Measurements from ENCODE around the gene PPFIBP2. TPM values are rescaled to one million over a fixed set of nuclear protein-coding genes. Genes with fewer than 3 reads are reported as not detected.

The PPFIBP2 gene
- total and polyA plus RNA-seq, 2 donors (not counting 1 experiment from before 2014, with no cell fraction given): 22.3 to 175 TPM

- Histone ChIP-seq H3K9me3 (ENCODE audit: control extremely low read depth in 1 of 3, control insufficient read depth in 2 of 3, insufficient read depth in 1 of 3, low read length in 2 of 3) (peaks cover 0 to 3% (median 0%) of the 10 kb centered on the region in 3 donors), H3K27ac (ENCODE audit: low read length in 2 of 2) (no peak overlapping the region), H3K79me2 (ENCODE audit: control insufficient read depth, insufficient read depth, low read length) (peaks cover 4% of the 10 kb centered on the region), H3K4me3 (ENCODE audit: control extremely low read depth in 1 of 5, extremely low read depth in 1 of 5, insufficient read depth in 1 of 5, low read depth in 2 of 5, low read length in 4 of 5) (no peak overlapping the region), H3K36me3 (replicated peaks in 1 of 2; ENCODE audit: control extremely low read depth in 1 of 2, control insufficient read depth in 1 of 2, extremely low read depth in 1 of 2, insufficient read depth in 2 of 2, low read length in 1 of 2) (no peaks in the 10 kb centered on the region), H3K4me2 (replicated peaks; ENCODE audit: low read depth, low read length, poor library complexity, severe bottlenecking) (no peak overlapping the region), H3K27me3 (replicated peaks in 1 of 4; ENCODE audit: control extremely low read depth in 1 of 4, control insufficient read depth in 3 of 4, insufficient read depth in 4 of 4, low read length in 3 of 4) (no peaks in the 10 kb centered on the region), H3K9ac (ENCODE audit: low read length) (no peak overlapping the region), H2AFZ (ENCODE audit: insufficient read depth, low read depth, low read length, poor library complexity, severe bottlenecking) (no peak overlapping the region), H4K20me1 (ENCODE audit: control insufficient read depth, insufficient read depth, low read length, poor library complexity, severe bottlenecking) (no peaks in the 10 kb centered on the region), H3K4me1 (ENCODE audit: control insufficient read depth in 2 of 2, insufficient read depth in 2 of 2, low read length in 2 of 2) (no peaks in the 10 kb centered on the region)
- ATAC-seq (ENCODE audit: low read depth) (no peak), DNase-seq (no peak)
- whole genome bisulfite sequencing (ENCODE audit: insufficient coverage): no CpG with 5 or more reads among the region's 2 CpGs
- Mint-ChIP-seq H3K27ac (no peak overlapping the region), H3K9me3 (ENCODE audit: insufficient read depth) (no peaks in the 10 kb centered on the region), H3K4me3 (no peak overlapping the region), H3K27me3 (no peaks in the 10 kb centered on the region), H3K4me1 (no peaks in the 10 kb centered on the region)
- TF ChIP-seq CTCF (IDR thresholded peaks at IDR 0.05) (no peak), EZH2 (IDR thresholded peaks at IDR 0.05; ENCODE audit: borderline replicate concordance, insufficient read depth, low read depth, low read length, poor library complexity, severe bottlenecking) (no peak)
- POLR2A ChIA-PET: no interaction called here
- intact Hi-C loops (cut with micrococcal nuclease): no loop called here
- CTCF ChIA-PET: interaction anchor here (1.2 to 2.2 kb wide), 4 partner anchors 10 to 179 kb away, joined by 3 to 6 read pairs (median 4); no protein-coding TSS in a partner anchor
These were observed 27.6 kb upstream of the PPFIBP2 start for GRCh38 chr11:7486098-7486780.

GRCh38 chr11:7486781-7487140 lies 27.0 kb upstream of the PPFIBP2 start:
- Histone ChIP-seq H3K27me3 (replicated peaks in 1 of 4; ENCODE audit: control extremely low read depth in 1 of 4, control insufficient read depth in 3 of 4, insufficient read depth in 4 of 4, low read length in 3 of 4) (no peaks in the 10 kb centered on the region), H3K79me2 (ENCODE audit: control insufficient read depth, insufficient read depth, low read length) (peaks cover 4% of the 10 kb centered on the region), H3K9me3 (ENCODE audit: control extremely low read depth in 1 of 3, control insufficient read depth in 2 of 3, insufficient read depth in 1 of 3, low read length in 2 of 3) (no peaks in the 10 kb centered on the region), H3K4me1 (ENCODE audit: control insufficient read depth in 2 of 2, insufficient read depth in 2 of 2, low read length in 2 of 2) (peaks cover 1 to 2% of the 10 kb centered on the region in 2 donors), H3K4me2 (replicated peaks; ENCODE audit: low read depth, low read length, poor library complexity, severe bottlenecking) (no peak overlapping the region), H2AFZ (ENCODE audit: insufficient read depth, low read depth, low read length, poor library complexity, severe bottlenecking) (no peak overlapping the region), H4K20me1 (ENCODE audit: control insufficient read depth, insufficient read depth, low read length, poor library complexity, severe bottlenecking) (no peaks in the 10 kb centered on the region), H3K4me3 (ENCODE audit: control extremely low read depth in 1 of 5, extremely low read depth in 1 of 5, insufficient read depth in 1 of 5, low read depth in 2 of 5, low read length in 4 of 5) (no peak overlapping the region), H3K36me3 (replicated peaks in 1 of 2; ENCODE audit: control extremely low read depth in 1 of 2, control insufficient read depth in 1 of 2, extremely low read depth in 1 of 2, insufficient read depth in 2 of 2, low read length in 1 of 2) (no peaks in the 10 kb centered on the region), H3K27ac (ENCODE audit: low read length in 2 of 2) (no peak overlapping the region), H3K9ac (ENCODE audit: low read length) (no peak overlapping the region)
- no peak for DNase-seq
- Mint-ChIP-seq H3K4me3 (no peak overlapping the region), H3K27ac (no peak overlapping the region), H3K4me1 (no peaks in the 10 kb centered on the region), H3K9me3 (ENCODE audit: insufficient read depth) (no peaks in the 10 kb centered on the region), H3K27me3 (no peaks in the 10 kb centered on the region)
- ChIA-PET CTCF (interaction anchor here (1.4 to 2.2 kb wide), 2 partner anchors 9 to 62 kb away, joined by 5 to 6 read pairs; no protein-coding TSS in a partner anchor), POLR2A (no interaction called here)
- intact Hi-C loops (cut with micrococcal nuclease): no loop called here
- TF ChIP-seq EZH2 (IDR thresholded peaks at IDR 0.05; ENCODE audit: borderline replicate concordance, insufficient read depth, low read depth, low read length, poor library complexity, severe bottlenecking) (no peak), CTCF (IDR thresholded peaks at IDR 0.05) (no peak)
- 100% methylated on average over 5 of the region's 6 CpGs for WGBS (ENCODE audit: insufficient coverage)
- ATAC-seq (ENCODE audit: low read depth): no peak

Data from B cell (primary cell).